GM23338 (cell line): Measurements from ENCODE around the gene ANXA3. TPM values are rescaled to one million over a fixed set of nuclear protein-coding genes. Genes with fewer than 3 reads are reported as not detected.

ENCODE experiments used
- ATAC-seq: fragments of 200-7000 bp; cut with Tn5 transposase; 3 replicates; pipeline ENCODE4 v1.9.1; 2020
- DNase-seq: peaks from one replicate; pipeline ENCODE4 v3.0.0-alpha.2; 2015; ENCODE audit warnings: low spot score
- H2AFZ ChIP-seq: fragments of 200-600 bp; sonication (generic); 2 replicates; pipeline ENCODE4 v1.8.0; 2016; ENCODE audit warnings: antibody characterized with exemption, mild to moderate bottlenecking, moderate library complexity
- H3F3A ChIP-seq: fragments of 200-600 bp; sonication (generic); replicated peaks from 2 replicates; pipeline ENCODE4 v1.8.0; 2017; ENCODE audit warnings: antibody characterized with exemption, mixed run types, low read depth
- H3K27ac ChIP-seq: fragments of 200-600 bp; sonication (generic); 2 replicates; pipeline ENCODE4 v1.6.1; 2016; ENCODE audit warnings: low read depth
- H3K27me3 ChIP-seq: fragments of 200-600 bp; sonication (generic); 2 replicates; pipeline ENCODE4 v1.8.0; 2016; ENCODE audit warnings: mild to moderate bottlenecking, mixed run types, moderate library complexity; ENCODE audit not compliant: insufficient read depth
- H3K36me3 ChIP-seq: fragments of 200-600 bp; sonication (generic); 2 replicates; pipeline ENCODE4 v1.8.0; 2016; ENCODE audit warnings: mild to moderate bottlenecking; ENCODE audit not compliant: insufficient read depth
- H3K4me1 ChIP-seq: fragments of 200-600 bp; sonication (generic); 2 replicates; pipeline ENCODE4 v1.8.0; 2016; ENCODE audit warnings: mild to moderate bottlenecking, moderate library complexity; ENCODE audit not compliant: insufficient read depth
- H3K4me2 ChIP-seq: fragments of 200-600 bp; sonication (generic); 2 replicates; pipeline ENCODE4 v1.7.1; 2017; ENCODE audit warnings: mixed run types
- H3K4me3 ChIP-seq: fragments of 200-600 bp; sonication (generic); 2 replicates; pipeline ENCODE4 v1.6.1; 2016; ENCODE audit warnings: mixed run types
- H3K79me2 ChIP-seq: fragments of 200-600 bp; sonication (generic); replicated peaks from 2 replicates; pipeline ENCODE4 v1.8.0; 2017; ENCODE audit warnings: mild to moderate bottlenecking; ENCODE audit not compliant: insufficient read depth
- H3K9me2 ChIP-seq: fragments of 200-600 bp; sonication (generic); 2 replicates; pipeline ENCODE4 v1.8.0; 2017; ENCODE audit not compliant: insufficient read depth
- H4K20me1 ChIP-seq: fragments of 200-600 bp; sonication (generic); replicated peaks from 2 replicates; pipeline ENCODE4 v1.8.0; 2017; ENCODE audit warnings: mild to moderate bottlenecking; ENCODE audit not compliant: insufficient read depth
- H3K27ac Mint-ChIP-seq: 2 replicates; pipeline ENCODE4 v1.8.0; 2020; ENCODE audit warnings: inconsistent platforms, mild to moderate bottlenecking, moderate library complexity, mixed read lengths
- H3K27me3 Mint-ChIP-seq: 3 replicates; pipeline ENCODE4 v1.8.0; 2022; ENCODE audit warnings: low read depth, mild to moderate bottlenecking, moderate library complexity, mixed read lengths, inconsistent platforms; ENCODE audit not compliant: insufficient read depth, poor library complexity
- H3K36me3 Mint-ChIP-seq: 3 replicates; pipeline ENCODE4 v1.8.0; 2021; ENCODE audit warnings: low read depth, mild to moderate bottlenecking, inconsistent platforms, moderate library complexity, mixed read lengths
- H3K4me1 Mint-ChIP-seq: 3 replicates; pipeline ENCODE4 v1.8.0; 2020; ENCODE audit warnings: mild to moderate bottlenecking, inconsistent platforms, mixed read lengths
- H3K4me3 Mint-ChIP-seq: 3 replicates; pipeline ENCODE4 v1.8.0; 2021; ENCODE audit warnings: moderate library complexity, mild to moderate bottlenecking, inconsistent platforms, mixed read lengths
- H3K9me3 Mint-ChIP-seq: 3 replicates; pipeline ENCODE4 v1.8.0; 2020; ENCODE audit warnings: moderate library complexity, mild to moderate bottlenecking, inconsistent platforms, mixed read lengths
- polyA plus RNA-seq: library from polyadenylated mRNA; unstranded; fragments of >200 nt; fragmentation: Nextera tagmentation; extraction: Ambion mirVana; gene quantifications from 2 replicates; pipeline ENCODE4 v1.2.1, GENCODE V29; 2016
- total RNA-seq: library from RNA; depleted of rRNA; stranded (reverse); fragments of >200 nt; shearing (Covaris generic); gene quantifications from 2 replicates; pipeline ENCODE4 v1.2.3, GENCODE V29; 2014
- TF ChIP-seq, protein P1 (sequence below): fragments of 250-450 bp; sonication (Bioruptor Pico); IDR thresholded peaks from 2 replicates; pipeline ENCODE4 v1.5.0; 2020; ENCODE audit warnings: mild to moderate bottlenecking, moderate library complexity
- TF ChIP-seq, protein P2 (sequence below): IDR thresholded peaks from 2 replicates; pipeline ENCODE4 v1.6.1; 2016; ENCODE audit warnings: antibody characterized with exemption

Gene ANXA3
- total and polyA plus RNA-seq, 2 experiments from 2014 or later: 20.3 to 31.5 TPM

DNA sequence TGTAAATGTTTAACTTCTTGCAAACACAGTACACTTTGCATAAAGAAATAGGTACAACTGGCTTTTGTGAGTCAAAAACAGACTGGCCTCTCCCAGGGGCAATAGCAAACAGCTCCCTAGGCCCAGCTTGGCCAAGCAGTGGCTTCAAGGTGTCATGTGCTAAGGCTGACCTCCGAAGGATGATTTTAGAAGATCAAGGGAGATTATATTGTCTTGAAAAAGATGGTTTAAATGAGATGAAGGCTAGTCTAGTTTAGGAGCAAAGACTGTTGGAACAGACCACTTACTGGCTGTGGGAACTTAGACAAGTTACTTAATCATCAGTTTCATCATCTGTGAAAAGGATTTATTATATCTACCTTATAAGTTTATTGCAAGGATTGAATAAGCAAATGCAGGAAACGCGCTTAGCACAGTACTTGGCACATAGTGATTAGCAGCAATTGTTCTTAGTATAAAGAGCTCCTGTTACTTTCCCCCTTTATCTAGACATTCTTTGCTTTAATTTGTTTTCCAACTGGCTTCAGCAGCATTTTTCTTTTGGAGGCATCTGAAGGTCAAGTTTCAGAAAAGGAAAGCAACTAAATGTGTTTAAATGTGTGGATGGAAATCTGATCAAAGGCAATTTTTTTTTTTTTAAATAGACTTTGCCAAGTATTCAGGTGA lies 17.2 kb downstream of the ANXA3 start (continued):
- TF ChIP-seq, protein P1, sequence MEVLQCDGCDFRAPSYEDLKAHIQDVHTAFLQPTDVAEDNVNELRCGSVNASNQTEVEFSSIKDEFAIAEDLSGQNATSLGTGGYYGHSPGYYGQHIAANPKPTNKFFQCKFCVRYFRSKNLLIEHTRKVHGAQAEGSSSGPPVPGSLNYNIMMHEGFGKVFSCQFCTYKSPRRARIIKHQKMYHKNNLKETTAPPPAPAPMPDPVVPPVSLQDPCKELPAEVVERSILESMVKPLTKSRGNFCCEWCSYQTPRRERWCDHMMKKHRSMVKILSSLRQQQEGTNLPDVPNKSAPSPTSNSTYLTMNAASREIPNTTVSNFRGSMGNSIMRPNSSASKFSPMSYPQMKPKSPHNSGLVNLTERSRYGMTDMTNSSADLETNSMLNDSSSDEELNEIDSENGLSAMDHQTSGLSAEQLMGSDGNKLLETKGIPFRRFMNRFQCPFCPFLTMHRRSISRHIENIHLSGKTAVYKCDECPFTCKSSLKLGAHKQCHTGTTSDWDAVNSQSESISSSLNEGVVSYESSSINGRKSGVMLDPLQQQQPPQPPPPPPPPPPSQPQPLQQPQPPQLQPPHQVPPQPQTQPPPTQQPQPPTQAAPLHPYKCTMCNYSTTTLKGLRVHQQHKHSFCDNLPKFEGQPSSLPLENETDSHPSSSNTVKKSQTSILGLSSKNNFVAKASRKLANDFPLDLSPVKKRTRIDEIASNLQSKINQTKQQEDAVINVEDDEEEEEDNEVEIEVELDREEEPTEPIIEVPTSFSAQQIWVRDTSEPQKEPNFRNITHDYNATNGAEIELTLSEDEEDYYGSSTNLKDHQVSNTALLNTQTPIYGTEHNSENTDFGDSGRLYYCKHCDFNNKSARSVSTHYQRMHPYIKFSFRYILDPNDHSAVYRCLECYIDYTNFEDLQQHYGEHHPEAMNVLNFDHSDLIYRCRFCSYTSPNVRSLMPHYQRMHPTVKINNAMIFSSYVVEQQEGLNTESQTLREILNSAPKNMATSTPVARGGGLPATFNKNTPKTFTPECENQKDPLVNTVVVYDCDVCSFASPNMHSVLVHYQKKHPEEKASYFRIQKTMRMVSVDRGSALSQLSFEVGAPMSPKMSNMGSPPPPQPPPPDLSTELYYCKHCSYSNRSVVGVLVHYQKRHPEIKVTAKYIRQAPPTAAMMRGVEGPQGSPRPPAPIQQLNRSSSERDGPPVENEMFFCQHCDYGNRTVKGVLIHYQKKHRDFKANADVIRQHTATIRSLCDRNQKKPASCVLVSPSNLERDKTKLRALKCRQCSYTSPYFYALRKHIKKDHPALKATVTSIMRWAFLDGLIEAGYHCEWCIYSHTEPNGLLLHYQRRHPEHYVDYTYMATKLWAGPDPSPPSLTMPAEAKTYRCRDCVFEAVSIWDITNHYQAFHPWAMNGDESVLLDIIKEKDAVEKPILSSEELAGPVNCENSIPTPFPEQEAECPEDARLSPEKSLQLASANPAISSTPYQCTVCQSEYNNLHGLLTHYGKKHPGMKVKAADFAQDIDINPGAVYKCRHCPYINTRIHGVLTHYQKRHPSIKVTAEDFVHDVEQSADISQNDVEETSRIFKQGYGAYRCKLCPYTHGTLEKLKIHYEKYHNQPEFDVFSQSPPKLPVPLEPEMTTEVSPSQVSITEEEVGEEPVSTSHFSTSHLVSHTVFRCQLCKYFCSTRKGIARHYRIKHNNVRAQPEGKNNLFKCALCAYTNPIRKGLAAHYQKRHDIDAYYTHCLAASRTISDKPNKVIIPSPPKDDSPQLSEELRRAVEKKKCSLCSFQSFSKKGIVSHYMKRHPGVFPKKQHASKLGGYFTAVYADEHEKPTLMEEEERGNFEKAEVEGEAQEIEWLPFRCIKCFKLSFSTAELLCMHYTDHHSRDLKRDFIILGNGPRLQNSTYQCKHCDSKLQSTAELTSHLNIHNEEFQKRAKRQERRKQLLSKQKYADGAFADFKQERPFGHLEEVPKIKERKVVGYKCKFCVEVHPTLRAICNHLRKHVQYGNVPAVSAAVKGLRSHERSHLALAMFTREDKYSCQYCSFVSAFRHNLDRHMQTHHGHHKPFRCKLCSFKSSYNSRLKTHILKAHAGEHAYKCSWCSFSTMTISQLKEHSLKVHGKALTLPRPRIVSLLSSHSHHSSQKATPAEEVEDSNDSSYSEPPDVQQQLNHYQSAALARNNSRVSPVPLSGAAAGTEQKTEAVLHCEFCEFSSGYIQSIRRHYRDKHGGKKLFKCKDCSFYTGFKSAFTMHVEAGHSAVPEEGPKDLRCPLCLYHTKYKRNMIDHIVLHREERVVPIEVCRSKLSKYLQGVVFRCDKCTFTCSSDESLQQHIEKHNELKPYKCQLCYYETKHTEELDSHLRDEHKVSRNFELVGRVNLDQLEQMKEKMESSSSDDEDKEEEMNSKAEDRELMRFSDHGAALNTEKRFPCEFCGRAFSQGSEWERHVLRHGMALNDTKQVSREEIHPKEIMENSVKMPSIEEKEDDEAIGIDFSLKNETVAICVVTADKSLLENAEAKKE (CRISPR knock-in tag): no peak

DNA sequence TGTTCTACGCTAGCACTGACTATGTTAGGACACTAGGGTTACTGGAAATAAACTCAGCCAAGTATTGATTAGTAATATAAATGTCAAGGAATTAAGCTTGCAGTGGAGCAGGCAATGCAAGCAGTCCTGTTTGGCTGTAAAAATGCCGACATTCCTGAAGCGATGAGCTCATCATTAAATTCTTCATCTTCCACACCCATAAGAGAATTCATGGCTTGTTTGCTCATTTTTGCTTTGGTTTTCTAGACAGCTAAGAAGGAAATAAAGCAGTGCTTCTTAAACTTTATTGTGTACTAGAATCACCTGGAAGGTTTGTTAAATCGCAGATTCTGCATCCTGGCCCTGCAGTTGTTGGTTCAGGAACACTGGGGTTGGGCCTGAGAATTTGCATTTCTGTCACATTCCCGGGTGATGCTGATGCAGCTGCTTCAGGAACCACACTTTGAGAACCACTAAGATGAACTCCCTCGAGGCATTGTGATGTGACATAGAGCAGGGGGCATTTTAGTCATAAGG lies 17.8 kb downstream of the ANXA3 start:
- Mint-ChIP-seq H3K27me3 (peaks cover 5% of the 10 kb centered on the region), H3K4me3 (no peak overlapping the region), H3K4me1 (peaks cover 39% of the 10 kb centered on the region), H3K36me3 (no peaks in the 10 kb centered on the region), H3K9me3 (no peaks in the 10 kb centered on the region), H3K27ac (no peak overlapping the region)
- peak; percentile 54 for DNase-seq
- no peak overlapping the region for H3K27ac ChIP-seq
- no peak overlapping the region for H3K4me2 ChIP-seq
- H4K20me1 ChIP-seq: no peaks in the 10 kb centered on the region
- ATAC-seq: no peak
- H3K79me2 ChIP-seq: no peaks in the 10 kb centered on the region
- H2AFZ ChIP-seq: no peak overlapping the region
- H3K4me3 ChIP-seq: no peak overlapping the region
- no peaks in the 10 kb centered on the region for H3K36me3 ChIP-seq
- no peaks in the 10 kb centered on the region for H3K9me2 ChIP-seq
- peaks cover 20% of the 10 kb centered on the region for H3K4me1 ChIP-seq
- H3F3A ChIP-seq: no peaks in the 10 kb centered on the region
- no peaks in the 10 kb centered on the region for H3K27me3 ChIP-seq
- TF ChIP-seq, protein P1 (CRISPR knock-in tag): no peak
- TF ChIP-seq, protein P2, sequence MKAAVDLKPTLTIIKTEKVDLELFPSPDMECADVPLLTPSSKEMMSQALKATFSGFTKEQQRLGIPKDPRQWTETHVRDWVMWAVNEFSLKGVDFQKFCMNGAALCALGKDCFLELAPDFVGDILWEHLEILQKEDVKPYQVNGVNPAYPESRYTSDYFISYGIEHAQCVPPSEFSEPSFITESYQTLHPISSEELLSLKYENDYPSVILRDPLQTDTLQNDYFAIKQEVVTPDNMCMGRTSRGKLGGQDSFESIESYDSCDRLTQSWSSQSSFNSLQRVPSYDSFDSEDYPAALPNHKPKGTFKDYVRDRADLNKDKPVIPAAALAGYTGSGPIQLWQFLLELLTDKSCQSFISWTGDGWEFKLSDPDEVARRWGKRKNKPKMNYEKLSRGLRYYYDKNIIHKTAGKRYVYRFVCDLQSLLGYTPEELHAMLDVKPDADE: no peak
